Left ventricle myocardium inferior (tissue), 1 donor: Measurements from ENCODE around the gene COQ8A. TPM values are rescaled to one million over a fixed set of nuclear protein-coding genes. Genes with fewer than 3 reads are reported as not detected.

ENCODE experiments used
- DNase-seq: peaks from one replicate; pipeline ENCODE4 v3.0.0-alpha.2; 2020
- H3K27ac ChIP-seq: fragments of 200-600 bp; replicated peaks from 2 replicates; pipeline ENCODE4 v1.8.0; 2021
- H3K27me3 ChIP-seq: fragments of 200-600 bp; 2 replicates; pipeline ENCODE4 v1.8.0; 2021; ENCODE audit warnings: low read depth
- H3K36me3 ChIP-seq: fragments of 200-600 bp; 2 replicates; pipeline ENCODE4 v1.8.0; 2021
- H3K4me1 ChIP-seq: fragments of 200-600 bp; 2 replicates; pipeline ENCODE4 v1.8.0; 2021
- H3K4me3 ChIP-seq: fragments of 200-600 bp; 2 replicates; pipeline ENCODE4 v1.8.0; 2021; ENCODE audit warnings: mild to moderate bottlenecking, moderate library complexity
- H3K9me3 ChIP-seq: fragments of 200-600 bp; replicated peaks from 2 replicates; pipeline ENCODE4 v1.8.0; 2021
- CTCF ChIP-seq: fragments of 200-600 bp; IDR thresholded peaks from 2 replicates; pipeline ENCODE4 v1.8.0; 2021; ENCODE audit warnings: antibody characterized with exemption, mild to moderate bottlenecking, borderline replicate concordance
- intact Hi-C: fragments of 100-400 bp; cut with micrococcal nuclease; formaldehyde crosslinking; loops from one replicate; pipeline ENCODE4 v1.11.0; 2022
- total RNA-seq: library from RNA; stranded (reverse); fragmentation: NEBNext Ultra II Directional; extraction: Animal tissue kit (Norgen Biotek cat#: 25700); gene quantifications from one replicate; pipeline ENCODE4 v1.2.1, GENCODE V29; 2021
- donor health status: DM: no; HTN: yes; CAD: no; lungs with severe emphysema.

COQ8A gene
- total RNA-seq, 1 donor from 2014 or later: 357 TPM

- Histone ChIP-seq H3K27ac (peak overlapping the region; percentile 96), H3K9me3 (no peaks in the 10 kb centered on the region), H3K36me3 (peaks cover 49% of the 10 kb centered on the region), H3K4me1 (peaks cover 84% of the 10 kb centered on the region), H3K4me3 (no peak overlapping the region), H3K27me3 (no peaks in the 10 kb centered on the region)
- intact Hi-C loops: no loop called here
- DNase-seq: no peak
- TF ChIP-seq CTCF: no peak
Measured at GRCh38 chr1:226989085-226989920, 49.2 kb downstream of the COQ8A start.

GRCh38 chr1:226990133-226990716 is 50.1 kb downstream of the COQ8A start:
- H3K9me3 ChIP-seq: no peaks in the 10 kb centered on the region
- TF ChIP-seq CTCF: no peak
- no peak for DNase-seq
- peaks cover 80% of the 10 kb centered on the region for H3K4me1 ChIP-seq
- no peaks in the 10 kb centered on the region for H3K27me3 ChIP-seq
- peaks cover 45% of the 10 kb centered on the region for H3K36me3 ChIP-seq
- H3K4me3 ChIP-seq: no peak overlapping the region
- peak overlapping the region; percentile 96 for H3K27ac ChIP-seq
- intact Hi-C loops: no loop called here

GRCh38 chr1:226991920-226992319 is 51.8 kb downstream of the COQ8A start:
- H3K36me3 ChIP-seq: peaks cover 29% of the 10 kb centered on the region
- intact Hi-C loops: no loop called here
- H3K4me1 ChIP-seq: peaks cover 66% of the 10 kb centered on the region

GRCh38 chr1:226993814-226994585 is 53.9 kb downstream of the COQ8A start:
- intact Hi-C loops: no loop called here
- peak; percentile 33 for DNase-seq
- no peaks in the 10 kb centered on the region for H3K27me3 ChIP-seq
- H3K27ac ChIP-seq: peak overlapping the region; percentile 60
- TF ChIP-seq CTCF: peak; percentile 14
- H3K4me3 ChIP-seq: no peak overlapping the region
- H3K9me3 ChIP-seq: no peaks in the 10 kb centered on the region
- H3K36me3 ChIP-seq: peaks cover 24% of the 10 kb centered on the region
- H3K4me1 ChIP-seq: peaks cover 46% of the 10 kb centered on the region

More at GRCh38 chr1:226991920-226992319, 51.8 kb downstream of the COQ8A start:
- DNase-seq: no peak
- H3K9me3 ChIP-seq: no peaks in the 10 kb centered on the region
- TF ChIP-seq CTCF: no peak
- H3K4me3 ChIP-seq: no peak overlapping the region
- no peak overlapping the region for H3K27ac ChIP-seq
- no peaks in the 10 kb centered on the region for H3K27me3 ChIP-seq

GRCh38 chr1:226994586-226995364 is 54.7 kb downstream of the COQ8A start:
- peak overlapping the region; percentile 60 for H3K27ac ChIP-seq
- no peak overlapping the region for H3K4me3 ChIP-seq
- no peak for DNase-seq
- H3K9me3 ChIP-seq: no peaks in the 10 kb centered on the region
- peaks cover 39% of the 10 kb centered on the region for H3K4me1 ChIP-seq
- TF ChIP-seq CTCF: no peak
- H3K36me3 ChIP-seq: peaks cover 24% of the 10 kb centered on the region
- no peaks in the 10 kb centered on the region for H3K27me3 ChIP-seq
- intact Hi-C loops: no loop called here
